ENCODE measurements around the gene ADAMTSL4. TPM values are rescaled to one million over a fixed set of nuclear protein-coding genes. Genes with fewer than 3 reads are reported as not detected.
"Not testable (repeated sequence)": the region's sequence is repeated elsewhere in the genome, so short reads cannot be mapped to it uniquely, and the experiment has no call there.

The ADAMTSL4 gene
- total RNA-seq, 1 experiment from 2014 or later, result 0.42 TPM

GRCh38 chr1:150574260-150575071, 25.3 kb downstream of the ADAMTSL4 start:
- DNase-seq (ENCODE audit: low read depth in 1 of 2, low spot score in 2 of 2), result no peak
- Histone ChIP-seq H3K27me3 (replicated peaks) (no peaks in the 10 kb centered on the region), H3K36me3 (peaks cover 99% of the 10 kb centered on the region), H3K9me3 (replicated peaks) (no peaks in the 10 kb centered on the region), H3K4me1 (replicated peaks) (peaks cover 70% of the 10 kb centered on the region), H3K27ac (no peak overlapping the region), H3K4me3 (no peak overlapping the region; the same call in 1 of the 2 replicates)

GRCh38 chr1:150575072-150575489, 25.9 kb downstream of the ADAMTSL4 start:
- H3K36me3 ChIP-seq, result peaks cover 93% of the 10 kb centered on the region
- H3K4me3 ChIP-seq, result peak overlapping the region; percentile 96; the same call in 1 of the 2 replicates
- H3K27ac ChIP-seq, result no peak overlapping the region
- no peak for DNase-seq (ENCODE audit: low read depth in 1 of 2, low spot score in 2 of 2)
- no peaks in the 10 kb centered on the region for H3K9me3 ChIP-seq (replicated peaks)
- no peaks in the 10 kb centered on the region for H3K27me3 ChIP-seq (replicated peaks)
- peaks cover 67% of the 10 kb centered on the region for H3K4me1 ChIP-seq (replicated peaks)

- Histone ChIP-seq H3K9me3 (replicated peaks) (no peaks in the 10 kb centered on the region), H3K4me1 (replicated peaks) (peaks cover 64% of the 10 kb centered on the region), H3K27me3 (replicated peaks) (no peaks in the 10 kb centered on the region), H3K4me3 (peak overlapping the region; percentile 96), H3K27ac (no peak overlapping the region), H3K36me3 (peaks cover 86% of the 10 kb centered on the region)
- DNase-seq (ENCODE audit: low read depth in 1 of 2, low spot score in 2 of 2), result no peak
These were observed 26.5 kb downstream of the ADAMTSL4 start for GRCh38 chr1:150575518-150576366.

- H3K4me3 ChIP-seq, result peak overlapping the region; percentile 96
- no peaks in the 10 kb centered on the region for H3K9me3 ChIP-seq (replicated peaks)
- peaks cover 58% of the 10 kb centered on the region for H3K4me1 ChIP-seq (replicated peaks)
- DNase-seq (ENCODE audit: low read depth in 1 of 2, low spot score in 2 of 2), result no peak
- H3K36me3 ChIP-seq, result peaks cover 80% of the 10 kb centered on the region
- no peak overlapping the region for H3K27ac ChIP-seq
- H3K27me3 ChIP-seq (replicated peaks), result no peaks in the 10 kb centered on the region
These were observed 27.1 kb downstream of the ADAMTSL4 start for GRCh38 chr1:150576367-150576711.

- Histone ChIP-seq H3K36me3 (peaks cover 74% of the 10 kb centered on the region), H3K4me3 (peak overlapping the region; percentile 96), H3K27ac (peak overlapping the region; percentile 98; the same call in 1 of the 2 replicates), H3K27me3 (replicated peaks) (no peaks in the 10 kb centered on the region), H3K4me1 (replicated peaks) (peaks cover 54% of the 10 kb centered on the region), H3K9me3 (replicated peaks) (no peaks in the 10 kb centered on the region)
- peak in 1 of 2 experiments; percentile 26 for DNase-seq (ENCODE audit: low read depth in 1 of 2, low spot score in 2 of 2)
These were observed 27.8 kb downstream of the ADAMTSL4 start for GRCh38 chr1:150576794-150577556.

GRCh38 chr1:150577557-150578271, 28.5 kb downstream of the ADAMTSL4 start:
- Histone ChIP-seq H3K9me3 (replicated peaks) (no peaks in the 10 kb centered on the region), H3K4me3 (peak overlapping the region; percentile 96), H3K27me3 (replicated peaks) (no peaks in the 10 kb centered on the region), H3K4me1 (replicated peaks) (peaks cover 49% of the 10 kb centered on the region), H3K27ac (peak overlapping the region; percentile 98), H3K36me3 (peaks cover 67% of the 10 kb centered on the region)
- DNase-seq (ENCODE audit: low read depth in 1 of 2, low spot score in 2 of 2), result peak in 1 of 2 experiments; percentile 31

- H3K4me3 ChIP-seq, result peak overlapping the region; percentile 96
- peak overlapping the region; percentile 98 for H3K27ac ChIP-seq
- no peaks in the 10 kb centered on the region for H3K9me3 ChIP-seq (replicated peaks)
- peaks cover 42% of the 10 kb centered on the region for H3K4me1 ChIP-seq (replicated peaks)
- H3K27me3 ChIP-seq (replicated peaks), result no peaks in the 10 kb centered on the region
- peaks cover 59% of the 10 kb centered on the region for H3K36me3 ChIP-seq
- peak; percentile 88 to 89 for DNase-seq (ENCODE audit: low read depth in 1 of 2, low spot score in 2 of 2)
These were observed 29.3 kb downstream of the ADAMTSL4 start for GRCh38 chr1:150578272-150579109.

GRCh38 chr1:150579110-150579944, 30.1 kb downstream of the ADAMTSL4 start, which contains the start of gene MCL1:
TSS of gene MCL1 (minus strand) at chr1:150579610. CDS start at chr1:150579530, 80 bp downstream.
- H3K27ac ChIP-seq, result peak within 1 kb of the TSS; percentile 98
- no peaks in the 10 kb centered on the region for H3K9me3 ChIP-seq (replicated peaks)
- DNase-seq (ENCODE audit: low read depth in 1 of 2, low spot score in 2 of 2), result peak; percentile 97
- peaks cover 36% of the 10 kb centered on the region for H3K4me1 ChIP-seq (replicated peaks)
- H3K4me3 ChIP-seq, result peak within 1 kb of the TSS; percentile 96
- no peaks in the 10 kb centered on the region for H3K27me3 ChIP-seq (replicated peaks)
- H3K36me3 ChIP-seq, result peaks cover 51% of the 10 kb centered on the region

- Histone ChIP-seq H3K27me3 (replicated peaks) (no peaks in the 10 kb centered on the region), H3K27ac (peak overlapping the region; percentile 98), H3K4me1 (replicated peaks) (peaks cover 28% of the 10 kb centered on the region), H3K4me3 (peak overlapping the region; percentile 96), H3K9me3 (replicated peaks) (no peaks in the 10 kb centered on the region), H3K36me3 (peaks cover 43% of the 10 kb centered on the region)
- DNase-seq (ENCODE audit: low read depth in 1 of 2, low spot score in 2 of 2), result no peak
These were observed 30.9 kb downstream of the ADAMTSL4 start for GRCh38 chr1:150579945-150580642.

- not testable (repeated sequence) for H3K27ac ChIP-seq; H3K27me3 ChIP-seq (replicated peaks); H3K9me3 ChIP-seq (replicated peaks); DNase-seq (ENCODE audit: low read depth in 1 of 2, low spot score in 2 of 2); H3K4me3 ChIP-seq
- Histone ChIP-seq H3K36me3 (peaks cover 34% of the 10 kb centered on the region), H3K4me1 (replicated peaks) (peaks cover 20% of the 10 kb centered on the region)
These were observed 31.8 kb downstream of the ADAMTSL4 start for GRCh38 chr1:150580966-150581365.

- not testable (repeated sequence) for H3K9me3 ChIP-seq (replicated peaks); H3K27me3 ChIP-seq (replicated peaks); H3K27ac ChIP-seq; DNase-seq (ENCODE audit: low read depth in 1 of 2, low spot score in 2 of 2); H3K4me3 ChIP-seq
- Histone ChIP-seq H3K4me1 (replicated peaks) (peaks cover 15% of the 10 kb centered on the region), H3K36me3 (peaks cover 30% of the 10 kb centered on the region)
These were observed 32.2 kb downstream of the ADAMTSL4 start for GRCh38 chr1:150581437-150581836.

Data from SJSA1 (cell line).